GM12873 (cell line): Measurements from ENCODE around the gene RAI1.

ENCODE experiments used
- TF ChIP-seq, protein P1 (sequence below): IDR thresholded peaks from 2 replicates; pipeline ENCODE4 v1.5.1; 2012; ENCODE audit warnings: low read depth, mild to moderate bottlenecking, moderate library complexity, low read length, control low read depth; ENCODE audit not compliant: insufficient read depth; ENCODE audit errors: missing control alignments

The RAI1 gene

DNA sequence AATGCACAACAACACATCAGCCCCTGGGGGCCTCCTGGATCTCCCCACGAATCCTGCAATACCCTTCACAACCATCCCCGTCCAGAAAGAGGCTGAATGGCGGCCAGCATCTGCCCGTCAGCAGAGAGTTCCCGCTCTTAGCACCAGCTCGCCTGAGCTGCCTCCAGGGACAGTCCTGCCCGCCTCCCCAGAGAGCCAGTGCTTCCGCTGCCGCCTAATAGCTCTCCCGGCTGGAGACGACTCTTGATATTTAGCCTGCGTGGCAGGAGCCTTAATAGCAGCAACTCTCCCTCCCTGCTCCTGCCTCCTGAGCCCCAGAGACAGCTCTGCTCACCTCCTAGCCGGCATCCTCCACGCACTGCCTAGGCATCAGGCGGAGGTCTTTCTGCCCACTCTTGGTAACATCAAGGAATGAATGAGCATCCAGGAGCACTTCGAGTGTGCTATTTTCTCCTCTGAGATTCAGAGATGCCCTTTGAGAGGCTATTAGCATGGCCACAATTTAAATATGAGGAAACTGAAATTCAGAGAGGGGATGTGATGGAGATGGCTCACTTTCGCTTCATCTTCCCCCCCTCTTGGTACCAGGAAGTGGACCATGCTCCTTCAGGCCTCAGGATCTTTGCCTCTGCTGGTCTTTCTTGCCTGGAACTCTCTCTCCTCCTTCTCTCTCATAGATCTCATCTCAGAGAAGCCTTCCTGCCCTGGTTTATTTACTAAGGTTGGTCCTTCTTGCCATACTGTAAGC lies 67.9 kb downstream of the RAI1 start:
- TF ChIP-seq, protein P1, sequence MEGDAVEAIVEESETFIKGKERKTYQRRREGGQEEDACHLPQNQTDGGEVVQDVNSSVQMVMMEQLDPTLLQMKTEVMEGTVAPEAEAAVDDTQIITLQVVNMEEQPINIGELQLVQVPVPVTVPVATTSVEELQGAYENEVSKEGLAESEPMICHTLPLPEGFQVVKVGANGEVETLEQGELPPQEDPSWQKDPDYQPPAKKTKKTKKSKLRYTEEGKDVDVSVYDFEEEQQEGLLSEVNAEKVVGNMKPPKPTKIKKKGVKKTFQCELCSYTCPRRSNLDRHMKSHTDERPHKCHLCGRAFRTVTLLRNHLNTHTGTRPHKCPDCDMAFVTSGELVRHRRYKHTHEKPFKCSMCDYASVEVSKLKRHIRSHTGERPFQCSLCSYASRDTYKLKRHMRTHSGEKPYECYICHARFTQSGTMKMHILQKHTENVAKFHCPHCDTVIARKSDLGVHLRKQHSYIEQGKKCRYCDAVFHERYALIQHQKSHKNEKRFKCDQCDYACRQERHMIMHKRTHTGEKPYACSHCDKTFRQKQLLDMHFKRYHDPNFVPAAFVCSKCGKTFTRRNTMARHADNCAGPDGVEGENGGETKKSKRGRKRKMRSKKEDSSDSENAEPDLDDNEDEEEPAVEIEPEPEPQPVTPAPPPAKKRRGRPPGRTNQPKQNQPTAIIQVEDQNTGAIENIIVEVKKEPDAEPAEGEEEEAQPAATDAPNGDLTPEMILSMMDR: no peak

DNA sequence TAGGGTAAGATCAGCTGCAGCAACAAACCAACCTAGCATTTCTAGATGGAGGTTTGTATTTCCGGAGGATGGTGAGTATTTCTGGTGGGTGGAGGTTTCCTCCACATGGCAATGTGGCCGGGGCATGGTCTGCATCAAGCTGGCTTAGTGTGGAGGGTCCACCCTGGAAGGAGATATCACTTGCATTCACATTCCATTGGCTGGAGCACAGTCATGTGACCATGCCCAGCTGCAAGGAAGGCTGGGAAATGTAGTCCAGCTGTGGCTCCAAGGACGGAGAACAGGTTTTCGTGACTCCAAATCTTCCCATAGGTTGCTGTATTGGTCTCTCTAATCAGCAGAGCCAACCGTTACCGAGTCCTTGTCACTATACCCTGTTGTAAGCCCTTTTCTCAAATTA lies 68.7 kb downstream of the RAI1 start:
- TF ChIP-seq, protein P1: no peak

GRCh38 chr17:17750881-17751280 lies 69.6 kb downstream of the RAI1 start:
- TF ChIP-seq, protein P1: no peak

DNA sequence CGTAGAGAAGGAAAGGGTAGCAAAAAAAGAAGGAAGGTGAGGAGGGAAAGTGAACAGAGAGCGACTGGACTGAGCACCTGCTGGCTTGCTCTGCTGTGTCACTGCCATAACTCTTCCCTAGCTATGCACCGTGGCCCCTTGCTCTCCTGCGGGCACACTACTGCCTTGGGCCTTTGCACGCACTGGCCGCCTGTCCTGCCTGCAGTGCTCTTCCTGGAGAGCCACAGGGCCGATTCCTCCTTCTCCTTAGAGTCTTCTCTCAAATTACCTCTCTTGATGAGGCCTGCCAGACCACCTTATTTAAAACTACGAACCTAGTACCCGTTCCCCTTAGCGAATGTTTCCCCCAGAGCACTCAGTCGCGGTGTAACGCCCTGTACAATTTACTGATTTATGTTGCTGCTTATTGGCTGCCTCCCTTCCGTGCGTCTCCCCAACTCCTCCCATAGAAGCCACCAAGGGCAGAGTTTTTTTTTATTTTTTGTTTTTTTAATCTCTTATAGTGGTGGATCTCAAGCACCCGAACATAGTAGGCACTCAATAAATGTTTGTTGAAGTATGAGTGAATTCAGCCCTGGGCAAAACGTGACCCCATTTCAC lies 70.3 kb downstream of the RAI1 start:
- TF ChIP-seq, protein P1: no peak

DNA sequence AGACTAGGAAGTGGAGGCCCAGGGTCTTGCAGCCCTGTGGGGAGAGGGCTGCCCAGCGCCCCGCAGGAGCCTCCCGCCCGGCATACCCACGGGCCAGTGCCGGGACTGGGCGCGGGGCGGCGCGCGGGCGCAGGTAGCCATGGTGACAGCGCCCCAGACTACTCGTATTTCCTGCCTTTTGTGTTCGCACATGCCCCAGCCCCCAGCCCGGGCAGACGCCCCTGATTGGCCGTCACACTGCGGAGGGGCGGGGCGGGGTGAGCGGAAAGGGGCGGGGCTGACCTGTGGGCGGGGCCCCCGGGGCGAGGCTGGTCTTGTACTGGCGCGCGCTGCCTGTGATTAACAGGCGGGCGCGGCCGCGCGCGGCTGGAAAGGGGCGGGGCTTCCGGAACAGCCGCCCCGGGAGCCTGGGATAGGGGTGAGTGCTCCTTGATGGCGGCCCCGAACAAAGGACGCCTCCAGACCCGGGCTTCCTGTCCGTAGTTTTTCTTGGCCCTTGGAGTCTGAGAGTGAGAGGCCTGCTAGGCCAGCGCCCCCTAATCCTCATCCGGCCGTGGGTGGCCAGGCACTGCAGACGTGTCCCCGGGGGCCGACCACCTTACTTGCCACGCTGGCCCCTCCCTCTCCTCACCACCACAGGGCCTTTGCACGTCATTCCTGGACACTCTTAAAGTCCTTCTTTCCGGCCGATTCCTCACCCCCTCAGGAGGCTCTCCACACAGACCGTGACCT lies 71.0 kb downstream of the RAI1 start:
- TF ChIP-seq, protein P1: peak; percentile 41

- TF ChIP-seq, protein P1: no peak
Measured at GRCh38 chr17:17752821-17753321, 71.6 kb downstream of the RAI1 start.
